IMR-90 (cell line): Measurements from ENCODE around the gene GIT1. TPM values are rescaled to one million over a fixed set of nuclear protein-coding genes. Genes with fewer than 3 reads are reported as not detected.

ENCODE experiments used
- ATAC-seq: fragments of 200-7000 bp; cut with Tn5 transposase; 2 replicates; pipeline ENCODE4 v1.9.1; 2020; ENCODE audit warnings: low read depth, mild to moderate bottlenecking, moderate library complexity
- BruUV-seq: library from RNA; stranded (reverse); fragments of 400-500 nt; replicated peaks from 2 replicates; lab custom pipeline; 2021; lab: Mats Ljungman, UMichigan
- CTCF ChIA-PET: fragments of 300-600 bp; formaldehyde crosslinking; extraction: SDS; loops from one replicate; lab custom pipeline; 2021; ENCODE audit warnings: antibody characterized with exemption; lab: Yijun Ruan, JAX
- POLR2A ChIA-PET: fragments of 300-600 bp; sonication (Branson Sonifier 250); formaldehyde crosslinking; loops from one replicate; lab custom pipeline; 2022; ENCODE audit warnings: antibody characterized with exemption; ENCODE audit not compliant: unreplicated experiment; lab: Charles Lee
- DNase-seq: peaks from one replicate; pipeline ENCODE4 v3.0.0; 2013
- H2AFZ ChIP-seq: replicated peaks from 2 replicates; pipeline ENCODE3; 2013; ENCODE audit warnings: low read length, mild to moderate bottlenecking; ENCODE audit not compliant: poor library complexity
- H2AK5ac ChIP-seq: 2 replicates; pipeline ENCODE4 v1.6.1; 2013; ENCODE audit warnings: low read depth, low read length, inconsistent platforms
- H2AK9ac ChIP-seq: replicated peaks from 2 replicates; pipeline ENCODE3; 2013; ENCODE audit warnings: mild to moderate bottlenecking, low read depth, low read length, moderate library complexity; ENCODE audit not compliant: poor library complexity
- H2BK120ac ChIP-seq: 2 replicates; pipeline ENCODE4 v1.6.1; 2013; ENCODE audit warnings: low read depth, low read length, inconsistent platforms
- H2BK15ac ChIP-seq: 3 replicates; pipeline ENCODE4 v1.6.1; 2013; ENCODE audit warnings: low read depth, low read length, inconsistent platforms
- H2BK20ac ChIP-seq: 2 replicates; pipeline ENCODE4 v1.6.1; 2013; ENCODE audit warnings: low read depth, mild to moderate bottlenecking, inconsistent platforms, low read length, moderate library complexity
- H2BK5ac ChIP-seq: 2 replicates; pipeline ENCODE4 v1.6.1; 2013; ENCODE audit warnings: mild to moderate bottlenecking, low read depth, low read length, inconsistent platforms; ENCODE audit not compliant: poor library complexity, severe bottlenecking
- H3K14ac ChIP-seq: replicated peaks from 2 replicates; pipeline ENCODE4 v1.6.1; 2013; ENCODE audit warnings: low read depth, low read length, inconsistent platforms
- H3K18ac ChIP-seq: 2 replicates; pipeline ENCODE4 v1.6.1; 2013; ENCODE audit warnings: low read depth, low read length, control low read depth
- H3K23ac ChIP-seq: 2 replicates; pipeline ENCODE4 v1.6.1; 2013; ENCODE audit warnings: low read depth, low read length, inconsistent platforms
- H3K27ac ChIP-seq: 2 replicates; pipeline ENCODE4 v1.5.1; 2013; ENCODE audit warnings: mild to moderate bottlenecking, control low read depth, low read length; ENCODE audit not compliant: insufficient read depth
- H3K27me3 ChIP-seq: 2 replicates; pipeline ENCODE4 v1.6.1; 2013; ENCODE audit warnings: low read length; ENCODE audit not compliant: control insufficient read depth, insufficient read depth
- H3K36me3 ChIP-seq: 2 replicates; pipeline ENCODE4 v1.6.1; 2013; ENCODE audit warnings: low read length, mixed read lengths; ENCODE audit not compliant: control insufficient read depth, insufficient read depth
- H3K4ac ChIP-seq: 2 replicates; pipeline ENCODE4 v1.6.1; 2013; ENCODE audit warnings: low read depth, low read length, inconsistent platforms
- H3K4me1 ChIP-seq: 2 replicates; pipeline ENCODE4 v1.6.1; 2013; ENCODE audit warnings: low read length, mixed read lengths; ENCODE audit not compliant: control insufficient read depth, insufficient read depth
- H3K4me2 ChIP-seq: 2 replicates; pipeline ENCODE4 v1.6.1; 2013; ENCODE audit warnings: low read depth, mild to moderate bottlenecking, control low read depth, low read length, moderate library complexity
- H3K4me3 ChIP-seq: 2 replicates; pipeline ENCODE4 v1.5.1; 2013; ENCODE audit warnings: low read depth, mild to moderate bottlenecking, control low read depth, low read length, moderate library complexity; ENCODE audit not compliant: insufficient read depth
- H3K56ac ChIP-seq: 2 replicates; pipeline ENCODE4 v1.6.1; 2013; ENCODE audit warnings: low read length, inconsistent platforms; ENCODE audit not compliant: insufficient read depth; ENCODE audit errors: extremely low read depth
- H3K79me1 ChIP-seq, 2 experiments: 2 replicates each; pipeline ENCODE4 v1.6.1; 2013; ENCODE audit warnings: low read length in 2 of 2, inconsistent platforms in 1 of 2, low read depth in 1 of 2
- H3K9ac ChIP-seq: 2 replicates; pipeline ENCODE4 v1.6.1; 2013; ENCODE audit warnings: low read depth, low read length, control low read depth
- H3K9me1 ChIP-seq: 2 replicates; pipeline ENCODE4 v1.6.1; 2013; ENCODE audit warnings: low read length, inconsistent platforms; ENCODE audit not compliant: insufficient read depth
- H3K9me3 ChIP-seq: 2 replicates; pipeline ENCODE4 v1.6.1; 2013; ENCODE audit warnings: low read length; ENCODE audit not compliant: control insufficient read depth, insufficient read depth
- H4K20me1 ChIP-seq: 2 replicates; pipeline ENCODE4 v1.6.1; 2013; ENCODE audit warnings: low read length, inconsistent platforms; ENCODE audit not compliant: insufficient read depth
- H4K5ac ChIP-seq: 2 replicates; pipeline ENCODE4 v1.6.1; 2013; ENCODE audit warnings: mild to moderate bottlenecking, low read depth, low read length, control low read depth
- H4K8ac ChIP-seq, 2 experiments: 2 replicates each; pipeline ENCODE4 v1.6.1; 2013; ENCODE audit warnings: low read depth in 2 of 2, low read length in 2 of 2, control low read depth in 1 of 2, inconsistent platforms in 1 of 2
- H4K91ac ChIP-seq: 2 replicates; pipeline ENCODE4 v1.6.1; 2013; ENCODE audit warnings: low read depth, low read length, inconsistent platforms; ENCODE audit not compliant: insufficient read depth
- BHLHE40 ChIP-seq: fragments of 150-350 bp; IDR thresholded peaks from 2 replicates; pipeline ENCODE4 v1.6.1; 2016; ENCODE audit warnings: mild to moderate bottlenecking, low read depth, low read length
- CEBPB ChIP-seq: IDR thresholded peaks from 2 replicates; pipeline ENCODE4 v1.6.1; 2012; ENCODE audit warnings: low read depth, low read length, improper control_type of control experiment
- CHD1 ChIP-seq: IDR thresholded peaks from 2 replicates; pipeline ENCODE4 v1.6.1; 2012; ENCODE audit warnings: low read depth, low read length, improper control_type of control experiment
- FOS ChIP-seq: fragments of 150-350 bp; IDR thresholded peaks from 2 replicates; pipeline ENCODE4 v1.6.1; 2016; ENCODE audit warnings: low read depth, low read length
- MAFK ChIP-seq: IDR thresholded peaks from 2 replicates; pipeline ENCODE4 v1.6.1; 2012; ENCODE audit warnings: low read depth, low read length, improper control_type of control experiment
- MAZ ChIP-seq: IDR thresholded peaks from 2 replicates; pipeline ENCODE4 v1.6.1; 2012; ENCODE audit warnings: low read depth, mild to moderate bottlenecking, low read length, improper control_type of control experiment, moderate library complexity, borderline replicate concordance
- MXI1 ChIP-seq: IDR thresholded peaks from 2 replicates; pipeline ENCODE4 v1.6.1; 2012; ENCODE audit warnings: low read depth, mild to moderate bottlenecking, low read length, moderate library complexity, borderline replicate concordance
- NFE2L2 ChIP-seq: fragments of 150-350 bp; IDR thresholded peaks from 2 replicates; pipeline ENCODE4 v1.6.1; 2016; ENCODE audit warnings: low read depth, mild to moderate bottlenecking, low read length
- POLR2A ChIP-seq: IDR thresholded peaks from 2 replicates; pipeline ENCODE4 v1.6.1; 2012; ENCODE audit warnings: mild to moderate bottlenecking, low read depth, low read length
- RAD21 ChIP-seq: IDR thresholded peaks from 2 replicates; pipeline ENCODE4 v1.6.1; 2012; ENCODE audit warnings: low read length, improper control_type of control experiment
- RCOR1 ChIP-seq: IDR thresholded peaks from 2 replicates; pipeline ENCODE4 v1.6.1; 2012; ENCODE audit warnings: mild to moderate bottlenecking, low read length, improper control_type of control experiment; ENCODE audit not compliant: insufficient replicate concordance
- RFX5 ChIP-seq: IDR thresholded peaks from 2 replicates; pipeline ENCODE4 v1.8.0; 2012; ENCODE audit warnings: low read depth, mild to moderate bottlenecking, low read length, moderate library complexity
- SMC3 ChIP-seq: fragments of 150-350 bp; IDR thresholded peaks from 2 replicates; pipeline ENCODE4 v1.6.1; 2016; ENCODE audit warnings: low read depth, mild to moderate bottlenecking, antibody characterized with exemption, low read length, moderate library complexity
- WGBS, 2 experiments: methylation state at CpG; one replicate each; pipeline versions ENCODE4 v1.1.5 to v1.1.7; 2013; ENCODE audit warnings: missing lambda C conversion rate in 2 of 2; ENCODE audit not compliant: insufficient read length in 1 of 2; ENCODE audit errors: extremely low coverage in 2 of 2; 5-methylcytosine and 5-hydroxymethylcytosine counted together
- dilution Hi-C: fragments of 300-500 bp; cut with HindIII; formaldehyde crosslinking; loops from one replicate; pipeline ENCODE4 v1.14.3; 2018; ENCODE audit warnings: low sequenced_read_pairs; ENCODE audit not compliant: unreplicated experiment
- in situ Hi-C: fragments of 300-500 bp; cut with MboI; formaldehyde crosslinking; loops from 3 replicates; pipeline ENCODE4 v1.14.3; 2019; ENCODE audit warnings: low sequenced_read_pairs, inconsistent platforms, mixed read lengths
- intact Hi-C: fragments of 100-400 bp; cut with micrococcal nuclease; formaldehyde crosslinking; loops from 2 replicates; pipeline ENCODE4 v1.10.0; 2022
- polyA plus RNA-seq, 3 experiments: library from polyadenylated mRNA; depleted of rRNA; stranded (reverse); fragments of >200 nt; gene quantifications; 2 replicates each; pipeline ENCODE4 v1.2.3, GENCODE V29; 2012; ENCODE audit warnings: low replicate concordance in 1 of 3
- total RNA-seq: library from RNA; depleted of rRNA; stranded (reverse); fragments of >200 nt; gene quantifications from 2 replicates; pipeline ENCODE4 v1.2.3, GENCODE V29; 2012
- TF ChIP-seq, protein P1 (sequence below): fragments of 150-350 bp; IDR thresholded peaks from 2 replicates; pipeline ENCODE4 v1.6.1; 2017; ENCODE audit warnings: mild to moderate bottlenecking, antibody characterized with exemption, low read length, low read depth
- TF ChIP-seq, protein P2 (sequence below): conservative IDR thresholded peaks from 2 replicates; pipeline ENCODE4 v1.5.1; 2012; ENCODE audit warnings: mild to moderate bottlenecking, low read depth, low read length, improper control_type of control experiment
- TF ChIP-seq, protein P3 (sequence below): fragments of 150-350 bp; IDR thresholded peaks from 2 replicates; pipeline ENCODE4 v1.6.1; 2016; ENCODE audit warnings: low read depth, mild to moderate bottlenecking, low read length, moderate library complexity, borderline replicate concordance

The GIT1 gene
- total and polyA plus RNA-seq, 2 of the 4 experiments (the other 2 are of a cell fraction): 14.2 to 34.2 TPM

DNA sequence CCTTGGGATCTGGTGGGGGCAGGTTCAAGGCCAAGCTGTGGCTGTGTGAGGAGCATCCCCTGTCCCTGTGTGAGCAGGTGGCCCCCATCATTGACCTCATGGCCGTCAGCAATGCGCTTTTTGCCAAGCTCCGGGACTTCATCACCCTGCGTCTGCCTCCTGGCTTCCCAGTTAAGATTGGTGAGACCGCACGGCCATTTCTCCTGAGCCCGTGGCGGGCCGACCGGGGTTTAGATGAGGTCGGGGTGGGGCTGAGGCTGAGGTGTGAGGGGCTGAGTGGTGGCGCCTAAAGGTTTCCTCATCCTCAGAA, 22.6 kb upstream of the GIT1 start:
- H3K27ac ChIP-seq: no peak overlapping the region
- no peaks in the 10 kb centered on the region for H3K9me3 ChIP-seq
- H3K23ac ChIP-seq: no peak overlapping the region
- dilution Hi-C loops: no loop called here
- POLR2A ChIA-PET: no interaction called here
- H3K27me3 ChIP-seq: no peaks in the 10 kb centered on the region; the same call in 1 of the 2 replicates
- no peak overlapping the region for H4K8ac ChIP-seq
- H3K79me1 ChIP-seq: 0 out of 4 replicates have a peak, but pooled peaks cover 0 to 2% of the 10 kb centered on the region in 2 experiments
- no peak overlapping the region for H2BK120ac ChIP-seq
- H3K36me3 ChIP-seq: peaks cover 2% of the 10 kb centered on the region; the same call in 1 of the 2 replicates
- H2AFZ ChIP-seq: no peak overlapping the region
- no peak overlapping the region for H3K56ac ChIP-seq
- no peak overlapping the region for H4K5ac ChIP-seq
- H2BK20ac ChIP-seq: no peak overlapping the region
- H3K14ac ChIP-seq: no peak overlapping the region
- TF ChIP-seq, protein P1, sequence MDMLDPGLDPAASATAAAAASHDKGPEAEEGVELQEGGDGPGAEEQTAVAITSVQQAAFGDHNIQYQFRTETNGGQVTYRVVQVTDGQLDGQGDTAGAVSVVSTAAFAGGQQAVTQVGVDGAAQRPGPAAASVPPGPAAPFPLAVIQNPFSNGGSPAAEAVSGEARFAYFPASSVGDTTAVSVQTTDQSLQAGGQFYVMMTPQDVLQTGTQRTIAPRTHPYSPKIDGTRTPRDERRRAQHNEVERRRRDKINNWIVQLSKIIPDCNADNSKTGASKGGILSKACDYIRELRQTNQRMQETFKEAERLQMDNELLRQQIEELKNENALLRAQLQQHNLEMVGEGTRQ: no peak
- TF ChIP-seq FOS: no peak
- TF ChIP-seq, protein P2, sequence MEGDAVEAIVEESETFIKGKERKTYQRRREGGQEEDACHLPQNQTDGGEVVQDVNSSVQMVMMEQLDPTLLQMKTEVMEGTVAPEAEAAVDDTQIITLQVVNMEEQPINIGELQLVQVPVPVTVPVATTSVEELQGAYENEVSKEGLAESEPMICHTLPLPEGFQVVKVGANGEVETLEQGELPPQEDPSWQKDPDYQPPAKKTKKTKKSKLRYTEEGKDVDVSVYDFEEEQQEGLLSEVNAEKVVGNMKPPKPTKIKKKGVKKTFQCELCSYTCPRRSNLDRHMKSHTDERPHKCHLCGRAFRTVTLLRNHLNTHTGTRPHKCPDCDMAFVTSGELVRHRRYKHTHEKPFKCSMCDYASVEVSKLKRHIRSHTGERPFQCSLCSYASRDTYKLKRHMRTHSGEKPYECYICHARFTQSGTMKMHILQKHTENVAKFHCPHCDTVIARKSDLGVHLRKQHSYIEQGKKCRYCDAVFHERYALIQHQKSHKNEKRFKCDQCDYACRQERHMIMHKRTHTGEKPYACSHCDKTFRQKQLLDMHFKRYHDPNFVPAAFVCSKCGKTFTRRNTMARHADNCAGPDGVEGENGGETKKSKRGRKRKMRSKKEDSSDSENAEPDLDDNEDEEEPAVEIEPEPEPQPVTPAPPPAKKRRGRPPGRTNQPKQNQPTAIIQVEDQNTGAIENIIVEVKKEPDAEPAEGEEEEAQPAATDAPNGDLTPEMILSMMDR: no peak
- no peak for TF ChIP-seq CEBPB
- no peak for TF ChIP-seq MAZ
- TF ChIP-seq BHLHE40: no peak
- no peak for TF ChIP-seq SMC3
- TF ChIP-seq RCOR1: no peak
- no peak for TF ChIP-seq POLR2A
- TF ChIP-seq MAFK: no peak
- TF ChIP-seq RAD21: no peak
- no peak for TF ChIP-seq NFE2L2
- TF ChIP-seq CHD1: no peak
- TF ChIP-seq RFX5: no peak
- no peak for TF ChIP-seq MXI1
- TF ChIP-seq, protein P3, sequence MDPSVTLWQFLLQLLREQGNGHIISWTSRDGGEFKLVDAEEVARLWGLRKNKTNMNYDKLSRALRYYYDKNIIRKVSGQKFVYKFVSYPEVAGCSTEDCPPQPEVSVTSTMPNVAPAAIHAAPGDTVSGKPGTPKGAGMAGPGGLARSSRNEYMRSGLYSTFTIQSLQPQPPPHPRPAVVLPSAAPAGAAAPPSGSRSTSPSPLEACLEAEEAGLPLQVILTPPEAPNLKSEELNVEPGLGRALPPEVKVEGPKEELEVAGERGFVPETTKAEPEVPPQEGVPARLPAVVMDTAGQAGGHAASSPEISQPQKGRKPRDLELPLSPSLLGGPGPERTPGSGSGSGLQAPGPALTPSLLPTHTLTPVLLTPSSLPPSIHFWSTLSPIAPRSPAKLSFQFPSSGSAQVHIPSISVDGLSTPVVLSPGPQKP: no peak
- intact Hi-C loops: no loop called here
- H2BK15ac ChIP-seq: no peak overlapping the region
- no peak overlapping the region for H3K4me2 ChIP-seq
- no peak overlapping the region for H3K4me3 ChIP-seq
- H4K20me1 ChIP-seq: peaks cover 2% of the 10 kb centered on the region; the same call in 1 of the 2 replicates
- in situ Hi-C loops: no loop called here
- H4K91ac ChIP-seq: no peak overlapping the region
- no CpG with 5 or more reads among the region's 12 CpGs for WGBS, 2 experiments
- ATAC-seq (no peak), DNase-seq (no peak)
- H2BK5ac ChIP-seq: no peak overlapping the region
- H2AK9ac ChIP-seq: no peak overlapping the region
- H3K9me1 ChIP-seq: peaks cover 8% of the 10 kb centered on the region; the same call in 1 of the 2 replicates
- H2AK5ac ChIP-seq: no peak overlapping the region
- BruUV-seq: no TSS peak
- H3K4ac ChIP-seq: no peak overlapping the region
- no peak overlapping the region for H3K9ac ChIP-seq
- H3K18ac ChIP-seq: no peak overlapping the region
- CTCF ChIA-PET: no interaction called here
- H3K4me1 ChIP-seq: no peaks in the 10 kb centered on the region
